Spinal cord (tissue), 10 donors: Measurements from ENCODE around the gene LAIR1. TPM values are rescaled to one million over a fixed set of nuclear protein-coding genes. Genes with fewer than 3 reads are reported as not detected.
"Not testable (repeated sequence)": the region's sequence is repeated elsewhere in the genome, so short reads cannot be mapped to it uniquely, and the experiment has no call there.

ENCODE experiments used
- DNase-seq, 6 donors: peaks; one replicate each; pipeline versions ENCODE4 v3.0.0 to v3.0.0-alpha.2; 2013 to 2015; ENCODE audit warnings: low spot score in 6 of 6, low read depth in 4 of 6
- H3K27ac ChIP-seq: one replicate; pipeline ENCODE4 v1.5.1; 2013; ENCODE audit warnings: low read depth, low read length, control low read depth
- H3K27me3 ChIP-seq: one replicate; pipeline ENCODE4 v1.6.1; 2013; ENCODE audit warnings: low read length; ENCODE audit not compliant: control insufficient read depth, insufficient read depth
- H3K36me3 ChIP-seq: one replicate; pipeline ENCODE4 v1.6.1; 2013; ENCODE audit warnings: low read length; ENCODE audit not compliant: control insufficient read depth, insufficient read depth
- H3K4me1 ChIP-seq: one replicate; pipeline ENCODE4 v1.6.1; 2013; ENCODE audit warnings: low read length; ENCODE audit not compliant: control insufficient read depth, insufficient read depth
- H3K4me3 ChIP-seq: one replicate; pipeline ENCODE4 v1.5.1; 2013; ENCODE audit warnings: low read depth, low read length, control low read depth
- H3K9me3 ChIP-seq: one replicate; pipeline ENCODE4 v1.6.1; 2013; ENCODE audit warnings: low read length; ENCODE audit not compliant: control insufficient read depth, insufficient read depth
- WGBS: methylation state at CpG from one replicate; pipeline ENCODE4 v1.1.5; 2013; ENCODE audit warnings: missing lambda C conversion rate; ENCODE audit not compliant: insufficient coverage; 5-methylcytosine and 5-hydroxymethylcytosine counted together
- polyA plus RNA-seq, 2 donors: library from polyadenylated mRNA; unstranded; fragments of 120-200 nt; gene quantifications; one replicate each; pipeline ENCODE4 v1.2.1, GENCODE V29; 2013; ENCODE audit not compliant: insufficient read length in 2 of 2
- total RNA-seq, 2 donors: library from RNA; depleted of rRNA in 1 of 2; stranded (reverse); fragments of 120-200 nt in 1 of 2; fragments of >200 nt in 1 of 2; gene quantifications; one replicate each; pipeline versions ENCODE4 v1.2.3 to v1.2.4, GENCODE V29; 2013 to 2014
- donor health status: healthy.

Gene LAIR1
- total and polyA plus RNA-seq, 4 donors = 6.7 to 12.3 (median 8.1) TPM

- H3K4me3 ChIP-seq = no peak overlapping the region
- H3K36me3 ChIP-seq = no peaks in the 10 kb centered on the region
- DNase-seq = no peak
- no peak overlapping the region for H3K27ac ChIP-seq
- H3K27me3 ChIP-seq = no peaks in the 10 kb centered on the region
- no peaks in the 10 kb centered on the region for H3K9me3 ChIP-seq
- H3K4me1 ChIP-seq = no peaks in the 10 kb centered on the region
- WGBS = 69% methylated on average over 6 of the region's 8 CpGs
These were observed 4.5 kb upstream of the LAIR1 start for GRCh38 chr19:54369082-54369687.

GRCh38 chr19:54366811-54367210, 2.1 kb upstream of the LAIR1 start:
- 67% methylated on average over 1 of the region's 6 CpGs for WGBS
- H3K4me1 ChIP-seq = no peaks in the 10 kb centered on the region

GRCh38 chr19:54365798-54366197, 1.1 kb upstream of the LAIR1 start:
- WGBS = 96% methylated on average over 4 of the region's 13 CpGs
- H3K9me3 ChIP-seq, H3K27ac ChIP-seq, H3K27me3 ChIP-seq, H3K4me1 ChIP-seq, H3K36me3 ChIP-seq, H3K4me3 ChIP-seq, DNase-seq: not testable (repeated sequence)

More at GRCh38 chr19:54366811-54367210, 2.1 kb upstream of the LAIR1 start:
- H3K27me3 ChIP-seq = no peaks in the 10 kb centered on the region
- no peaks in the 10 kb centered on the region for H3K9me3 ChIP-seq
- H3K36me3 ChIP-seq = no peaks in the 10 kb centered on the region
- H3K27ac ChIP-seq = no peak overlapping the region
- no peak for DNase-seq
- H3K4me3 ChIP-seq = no peak overlapping the region

- H3K36me3 ChIP-seq, H3K27ac ChIP-seq, DNase-seq, H3K9me3 ChIP-seq, H3K4me3 ChIP-seq, H3K27me3 ChIP-seq, H3K4me1 ChIP-seq: not testable (repeated sequence)
- WGBS = 50% methylated on average over 1 of the region's 10 CpGs
These were observed 2.9 kb downstream of the LAIR1 start for GRCh38 chr19:54361680-54362422.

GRCh38 chr19:54359149-54359820, 5.4 kb downstream of the LAIR1 start:
- WGBS = 13% methylated on average over 7 of the region's 21 CpGs
- H3K4me1 ChIP-seq, H3K4me3 ChIP-seq, H3K27me3 ChIP-seq, H3K36me3 ChIP-seq, H3K27ac ChIP-seq, H3K9me3 ChIP-seq, DNase-seq: not testable (repeated sequence)

GRCh38 chr19:54357381-54357780, 7.3 kb downstream of the LAIR1 start:
- Histone ChIP-seq H3K27ac (no peak overlapping the region), H3K4me1 (no peaks in the 10 kb centered on the region), H3K36me3 (no peaks in the 10 kb centered on the region), H3K27me3 (no peaks in the 10 kb centered on the region), H3K4me3 (no peak overlapping the region), H3K9me3 (no peaks in the 10 kb centered on the region)
- DNase-seq = no peak
- WGBS = 89% methylated on average over 16 of the region's 16 CpGs

- H3K36me3 ChIP-seq = no peaks in the 10 kb centered on the region
- no peaks in the 10 kb centered on the region for H3K27me3 ChIP-seq
- no peaks in the 10 kb centered on the region for H3K9me3 ChIP-seq
- H3K27ac ChIP-seq = no peak overlapping the region
- DNase-seq = no peak
- WGBS = 90% methylated on average over 2 of the region's 12 CpGs
- no peak overlapping the region for H3K4me3 ChIP-seq
- no peaks in the 10 kb centered on the region for H3K4me1 ChIP-seq
These were observed 8.2 kb downstream of the LAIR1 start for GRCh38 chr19:54356444-54357056.

GRCh38 chr19:54355675-54356074, 9.1 kb downstream of the LAIR1 start:
- Histone ChIP-seq H3K4me1 (no peaks in the 10 kb centered on the region), H3K27ac (no peak overlapping the region), H3K9me3 (no peaks in the 10 kb centered on the region), H3K4me3 (no peak overlapping the region), H3K27me3 (no peaks in the 10 kb centered on the region), H3K36me3 (no peaks in the 10 kb centered on the region)
- no peak for DNase-seq
- WGBS = 87% methylated on average over 12 of the region's 14 CpGs

- DNase-seq = no peak
- H3K36me3 ChIP-seq = no peaks in the 10 kb centered on the region
- no peak overlapping the region for H3K4me3 ChIP-seq
- H3K9me3 ChIP-seq = no peaks in the 10 kb centered on the region
- no peaks in the 10 kb centered on the region for H3K27me3 ChIP-seq
- no peaks in the 10 kb centered on the region for H3K4me1 ChIP-seq
- no peak overlapping the region for H3K27ac ChIP-seq
- 70% methylated on average over 3 of the region's 3 CpGs for WGBS
These were observed 10.0 kb downstream of the LAIR1 start for GRCh38 chr19:54354761-54355160.
